HUES6 (cell line): ENCODE results near the gene CCL28.
"Not testable (repeated sequence)": the region's sequence is repeated elsewhere in the genome, so short reads cannot be mapped to it uniquely, and the experiment has no call there.

Experiments used
- H3K27ac ChIP-seq: 2 replicates; pipeline ENCODE4 v1.7.0; 2013; ENCODE audit warnings: low read depth, mild to moderate bottlenecking, low read length, inconsistent platforms
- H3K27me3 ChIP-seq: 2 replicates; pipeline ENCODE4 v1.6.1; 2013; ENCODE audit warnings: low read length; ENCODE audit not compliant: control insufficient read depth, insufficient read depth
- H3K36me3 ChIP-seq: 2 replicates; pipeline ENCODE4 v1.6.1; 2013; ENCODE audit warnings: low read length; ENCODE audit not compliant: control insufficient read depth, insufficient read depth
- H3K4me1 ChIP-seq: 2 replicates; pipeline ENCODE4 v1.6.1; 2013; ENCODE audit warnings: low read length; ENCODE audit not compliant: control insufficient read depth, insufficient read depth
- H3K4me3 ChIP-seq: 2 replicates; pipeline ENCODE4 v1.5.1; 2013; ENCODE audit warnings: low read depth, low read length
- H3K9ac ChIP-seq: one replicate; pipeline ENCODE4 v1.6.1; 2013; ENCODE audit warnings: mild to moderate bottlenecking, low read length
- H3K9me3 ChIP-seq: 2 replicates; pipeline ENCODE4 v1.6.1; 2013; ENCODE audit warnings: low read depth, low read length; ENCODE audit not compliant: control insufficient read depth, insufficient read depth

Gene CCL28

DNA sequence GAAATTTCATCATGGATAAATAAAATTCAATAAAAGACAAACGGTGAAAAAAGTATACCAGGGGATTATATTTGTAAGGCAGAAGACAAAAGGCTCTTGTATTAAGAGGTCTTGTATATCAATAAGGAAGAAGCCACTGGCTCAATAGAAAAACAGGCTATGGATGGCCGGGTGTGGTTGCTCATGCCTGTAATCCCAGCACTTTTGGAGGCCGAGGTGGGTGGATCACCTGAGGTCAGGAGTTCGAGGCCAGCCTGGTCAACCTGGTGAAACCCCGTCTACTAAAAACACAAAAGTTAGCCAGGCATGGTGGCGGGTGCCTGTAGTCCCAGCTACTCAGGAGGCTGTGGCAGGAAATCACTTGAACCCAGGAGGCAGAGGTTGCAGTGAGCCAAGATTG, 10.9 kb upstream of the CCL28 start:
- H3K36me3 ChIP-seq, H3K9ac ChIP-seq, H3K4me3 ChIP-seq, H3K9me3 ChIP-seq, H3K27me3 ChIP-seq, H3K4me1 ChIP-seq, H3K27ac ChIP-seq: not testable (repeated sequence)

DNA sequence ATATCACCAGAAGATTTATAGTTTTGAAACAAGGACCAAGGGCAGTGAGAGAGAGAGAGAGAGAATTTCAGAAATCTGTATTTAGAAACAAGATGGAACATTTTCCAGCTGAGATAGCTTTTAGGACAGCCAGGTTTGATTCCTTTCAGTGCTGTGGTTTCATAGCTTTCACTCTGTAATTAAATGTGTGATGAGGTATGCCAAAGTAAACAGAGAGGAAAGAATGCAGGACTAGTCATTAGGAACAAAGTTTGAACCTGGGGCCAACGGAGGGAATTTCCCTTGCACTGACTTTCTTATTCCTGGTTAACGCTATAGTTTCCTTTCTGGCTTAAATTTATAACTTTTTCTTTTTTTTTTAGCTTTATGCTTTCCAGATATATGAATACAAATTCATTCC, 10.0 kb upstream of the CCL28 start:
- H3K9me3 ChIP-seq: peaks cover 4% of the 10 kb centered on the region; the same call in 1 of the 2 replicates
- no peaks in the 10 kb centered on the region; the same call in 1 of the 2 replicates for H3K4me1 ChIP-seq
- no peak overlapping the region for H3K27ac ChIP-seq
- no peaks in the 10 kb centered on the region for H3K27me3 ChIP-seq
- no peaks in the 10 kb centered on the region for H3K36me3 ChIP-seq
- H3K4me3 ChIP-seq: no peak overlapping the region
- H3K9ac ChIP-seq: no peak overlapping the region

DNA sequence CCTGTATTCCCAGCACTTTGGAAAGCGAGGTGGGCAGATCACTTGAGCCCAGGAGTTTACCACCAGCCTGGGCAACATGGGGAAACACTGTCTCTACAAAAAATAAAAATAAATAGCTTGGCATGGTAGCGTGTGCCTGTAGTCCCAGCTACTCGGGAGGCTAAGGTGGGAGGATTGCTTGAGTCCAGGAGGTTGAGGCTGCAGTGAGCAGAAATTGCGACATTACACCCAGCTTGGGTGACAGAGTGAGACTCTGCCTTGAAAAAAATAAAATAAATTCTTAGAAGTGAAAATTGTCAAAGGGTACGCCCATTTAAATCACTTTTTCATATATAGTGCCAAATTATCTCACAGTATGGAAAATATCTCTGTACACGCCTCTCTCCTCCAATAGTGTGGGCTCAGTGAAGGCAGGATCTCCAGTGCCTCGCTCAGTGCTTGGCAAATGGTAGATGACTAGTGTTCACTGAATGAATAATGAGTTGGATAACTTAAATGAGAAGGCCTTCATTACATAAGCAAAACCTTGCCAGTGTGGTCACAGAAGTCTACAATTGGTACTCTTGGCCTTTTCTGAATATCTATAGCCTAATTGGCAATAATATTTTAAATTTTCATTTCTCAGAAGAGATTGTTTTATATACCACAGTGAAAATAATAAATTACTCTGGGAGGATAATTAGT, 9.4 kb upstream of the CCL28 start:
- Histone ChIP-seq H3K4me1 (no peaks in the 10 kb centered on the region; the same call in 1 of the 2 replicates), H3K36me3 (no peaks in the 10 kb centered on the region), H3K9me3 (no peaks in the 10 kb centered on the region), H3K4me3 (no peak overlapping the region), H3K27ac (no peak overlapping the region), H3K9ac (no peak overlapping the region), H3K27me3 (no peaks in the 10 kb centered on the region)

DNA sequence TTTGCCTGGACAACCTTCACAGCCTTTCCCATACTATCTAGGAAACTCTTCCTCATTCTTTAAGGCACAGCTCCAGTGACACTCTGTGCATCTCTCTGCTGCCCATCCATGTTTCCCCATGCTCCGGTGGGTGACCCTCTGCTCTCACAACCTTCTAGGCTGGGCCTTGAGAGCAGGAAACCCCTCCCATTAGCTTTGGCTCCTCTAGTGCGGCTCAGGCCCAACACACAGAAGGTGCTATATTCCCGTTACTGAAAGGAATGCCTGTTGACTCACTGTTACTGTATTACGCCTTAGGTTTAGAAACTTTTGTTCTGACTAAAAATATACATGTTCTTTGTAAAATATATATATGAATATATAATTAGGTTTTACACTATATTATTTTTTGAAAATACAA, 8.1 kb upstream of the CCL28 start:
- H3K4me1 ChIP-seq: no peaks in the 10 kb centered on the region; the same call in 1 of the 2 replicates
- H3K9me3 ChIP-seq: no peaks in the 10 kb centered on the region
- no peaks in the 10 kb centered on the region for H3K36me3 ChIP-seq
- no peak overlapping the region for H3K27ac ChIP-seq
- no peaks in the 10 kb centered on the region for H3K27me3 ChIP-seq
- H3K9ac ChIP-seq: no peak overlapping the region
- no peak overlapping the region for H3K4me3 ChIP-seq

DNA sequence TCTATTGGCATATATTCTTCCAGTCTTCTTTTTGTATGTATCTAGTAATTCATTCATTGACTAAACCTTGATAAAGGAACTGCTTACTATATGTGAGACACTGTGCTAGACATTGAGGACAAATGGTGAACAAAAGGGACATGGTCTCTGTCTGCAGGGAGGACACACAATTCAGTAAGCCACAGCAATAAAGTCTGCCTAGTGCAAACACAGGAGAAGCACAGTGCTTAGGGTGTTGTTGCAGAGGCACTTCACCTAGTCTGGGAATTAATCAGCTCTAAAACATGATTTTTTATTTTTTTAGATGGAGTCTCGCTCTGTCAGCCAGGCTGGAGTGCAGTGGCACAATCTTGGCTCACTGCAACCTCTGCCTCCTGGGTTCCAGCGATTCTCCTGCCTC, 6.4 kb upstream of the CCL28 start:
- H3K4me3 ChIP-seq: no peak overlapping the region
- no peaks in the 10 kb centered on the region for H3K9me3 ChIP-seq
- H3K4me1 ChIP-seq: no peaks in the 10 kb centered on the region; the same call in 1 of the 2 replicates
- H3K27me3 ChIP-seq: no peaks in the 10 kb centered on the region
- no peaks in the 10 kb centered on the region for H3K36me3 ChIP-seq
- H3K27ac ChIP-seq: no peak overlapping the region
- H3K9ac ChIP-seq: no peak overlapping the region

DNA sequence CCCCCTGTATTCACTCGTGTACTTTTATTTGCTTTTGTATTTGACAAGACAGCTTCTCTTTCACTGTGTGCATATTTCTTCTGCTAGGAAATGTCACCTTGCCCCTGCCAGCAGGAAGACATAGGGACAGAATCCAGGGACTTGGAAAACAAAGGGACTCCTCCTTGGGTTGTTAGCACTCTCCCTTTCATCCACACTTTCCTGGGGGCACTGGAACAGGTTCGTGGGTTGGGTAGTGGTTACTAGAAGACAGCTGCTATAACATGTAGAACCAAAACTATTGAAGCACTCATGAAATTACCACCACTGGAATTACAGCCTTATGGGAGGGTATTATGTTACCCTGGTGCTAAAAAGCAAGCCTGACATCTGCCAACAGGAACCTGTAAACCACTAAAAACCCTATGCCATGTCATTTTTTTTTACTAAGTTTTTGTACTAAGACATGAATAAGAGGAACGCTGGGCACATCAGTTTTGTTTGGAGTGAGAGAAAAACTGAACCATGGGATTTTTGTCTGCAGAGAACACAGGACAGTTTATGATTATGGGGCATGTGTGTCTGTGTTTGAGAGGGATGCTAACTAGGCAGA, 4.7 kb upstream of the CCL28 start:
- H3K9ac ChIP-seq: no peak overlapping the region
- no peaks in the 10 kb centered on the region for H3K27me3 ChIP-seq
- H3K9me3 ChIP-seq: no peaks in the 10 kb centered on the region
- H3K4me3 ChIP-seq: no peak overlapping the region
- H3K4me1 ChIP-seq: no peaks in the 10 kb centered on the region; the same call in 1 of the 2 replicates
- H3K27ac ChIP-seq: no peak overlapping the region
- H3K36me3 ChIP-seq: no peaks in the 10 kb centered on the region

DNA sequence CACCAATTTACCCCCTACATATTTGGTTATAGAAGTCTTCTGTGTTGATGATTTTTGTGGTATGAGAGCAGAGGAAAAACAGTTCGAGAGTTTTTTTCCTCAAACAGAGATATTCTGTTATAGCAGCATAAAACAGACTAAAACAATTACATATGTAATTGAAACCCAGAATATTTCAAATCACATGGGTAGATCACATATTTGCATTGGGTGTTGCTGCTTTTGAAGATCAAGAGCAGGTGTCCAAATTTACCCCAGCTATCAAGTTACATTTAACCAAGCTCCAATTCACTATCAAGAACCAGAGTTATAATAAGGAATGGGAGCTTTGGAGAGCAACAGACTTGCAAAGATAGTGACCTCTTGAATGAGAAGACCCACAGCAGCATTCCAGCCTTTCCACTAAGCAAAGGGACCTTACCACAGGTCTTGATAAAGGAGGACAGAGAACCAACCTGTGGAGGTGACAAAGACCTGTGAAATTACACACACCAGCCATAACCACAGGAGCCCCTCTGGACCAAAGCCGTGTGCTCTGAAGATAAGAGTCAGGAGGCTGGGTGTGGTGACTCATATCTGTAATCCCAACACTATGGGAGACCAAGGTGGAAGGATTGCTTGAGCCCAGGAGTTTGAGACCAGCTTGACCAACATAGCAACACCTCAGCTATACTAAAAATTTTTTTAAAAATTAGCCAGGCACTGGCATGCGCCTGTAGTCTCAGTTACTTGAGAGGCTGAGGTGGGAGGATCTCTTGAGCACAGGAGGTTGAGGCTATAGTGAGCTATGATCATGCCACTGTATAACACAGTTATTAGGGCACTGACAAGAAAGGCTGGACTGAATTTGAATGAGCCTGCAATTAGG, 4.0 kb upstream of the CCL28 start:
- Histone ChIP-seq H3K27ac (no peak overlapping the region), H3K27me3 (no peaks in the 10 kb centered on the region), H3K36me3 (no peaks in the 10 kb centered on the region), H3K4me3 (no peak overlapping the region), H3K9ac (no peak overlapping the region), H3K4me1 (no peaks in the 10 kb centered on the region; the same call in 1 of the 2 replicates), H3K9me3 (no peaks in the 10 kb centered on the region)

DNA sequence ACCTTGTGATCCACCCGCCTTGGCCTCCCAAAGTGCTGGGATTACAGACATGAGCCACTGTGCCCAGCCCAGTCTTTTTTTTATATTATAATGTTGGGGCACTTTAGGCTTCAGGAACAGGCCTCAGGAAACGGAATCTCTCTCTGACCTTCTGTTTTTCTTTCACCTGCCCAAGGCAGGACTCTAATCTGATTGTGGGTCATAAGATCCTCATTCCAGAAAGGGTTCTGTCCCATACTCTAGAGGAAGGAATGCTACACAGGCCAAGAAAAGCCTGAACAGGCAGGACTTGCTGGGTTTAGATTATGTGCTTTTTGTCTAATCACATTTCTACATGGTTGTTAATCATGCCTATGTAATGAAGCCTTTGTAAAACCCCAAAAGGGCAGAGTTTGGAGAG, 1.8 kb upstream of the CCL28 start:
- H3K36me3 ChIP-seq: no peaks in the 10 kb centered on the region
- H3K9ac ChIP-seq: no peak overlapping the region
- no peak overlapping the region for H3K4me3 ChIP-seq
- H3K27me3 ChIP-seq: no peaks in the 10 kb centered on the region
- H3K4me1 ChIP-seq: no peaks in the 10 kb centered on the region
- no peaks in the 10 kb centered on the region for H3K9me3 ChIP-seq
- no peak overlapping the region for H3K27ac ChIP-seq

DNA sequence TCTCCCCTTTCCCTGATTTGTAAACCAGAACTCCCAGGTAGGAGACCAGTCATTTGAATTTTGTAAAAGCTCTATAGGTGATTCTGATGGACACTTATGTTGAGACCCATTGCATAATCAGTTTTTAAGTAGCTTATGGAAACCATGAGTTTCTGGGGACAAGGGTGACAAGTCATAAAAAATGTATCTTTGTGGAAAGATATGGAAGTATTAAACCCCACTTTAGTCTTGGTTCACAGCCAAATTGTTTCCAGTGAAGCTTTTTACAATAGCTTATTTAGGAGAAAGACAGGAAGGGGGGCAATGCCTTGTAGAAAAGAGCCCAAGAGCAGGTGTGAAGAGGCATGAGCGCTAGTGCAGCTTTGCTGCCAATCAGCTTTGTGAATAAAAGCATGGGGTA, 453 bp upstream of the CCL28 start:
- Histone ChIP-seq H3K9me3 (no peaks in the 10 kb centered on the region), H3K4me1 (no peaks in the 10 kb centered on the region), H3K27me3 (no peaks in the 10 kb centered on the region), H3K4me3 (no peak overlapping the region), H3K36me3 (no peaks in the 10 kb centered on the region), H3K27ac (no peak overlapping the region), H3K9ac (no peak overlapping the region)

DNA sequence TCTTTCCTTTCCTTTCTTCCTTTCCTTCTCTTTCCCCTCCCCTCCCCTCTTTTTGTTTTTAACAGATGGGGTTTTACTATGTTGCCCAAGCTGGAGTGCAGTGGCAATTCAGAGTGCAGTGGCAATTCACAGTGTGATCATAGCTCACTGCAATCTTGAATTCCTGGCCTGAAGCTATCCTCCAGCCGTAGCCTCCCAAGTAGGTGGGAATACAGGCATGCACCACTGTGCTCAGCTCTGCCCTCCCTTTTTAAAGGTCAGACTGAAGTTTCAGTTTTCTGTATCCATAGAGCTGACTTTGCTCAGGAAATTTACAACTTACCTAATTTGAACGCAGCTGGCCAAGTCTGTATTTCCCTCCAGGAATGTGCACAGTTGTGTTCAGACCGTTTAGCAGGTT, 696 bp downstream of the CCL28 start:
- no peak overlapping the region for H3K4me3 ChIP-seq
- no peaks in the 10 kb centered on the region for H3K27me3 ChIP-seq
- no peaks in the 10 kb centered on the region for H3K36me3 ChIP-seq
- H3K27ac ChIP-seq: no peak overlapping the region
- H3K4me1 ChIP-seq: no peaks in the 10 kb centered on the region
- H3K9ac ChIP-seq: no peak overlapping the region
- no peaks in the 10 kb centered on the region for H3K9me3 ChIP-seq

DNA sequence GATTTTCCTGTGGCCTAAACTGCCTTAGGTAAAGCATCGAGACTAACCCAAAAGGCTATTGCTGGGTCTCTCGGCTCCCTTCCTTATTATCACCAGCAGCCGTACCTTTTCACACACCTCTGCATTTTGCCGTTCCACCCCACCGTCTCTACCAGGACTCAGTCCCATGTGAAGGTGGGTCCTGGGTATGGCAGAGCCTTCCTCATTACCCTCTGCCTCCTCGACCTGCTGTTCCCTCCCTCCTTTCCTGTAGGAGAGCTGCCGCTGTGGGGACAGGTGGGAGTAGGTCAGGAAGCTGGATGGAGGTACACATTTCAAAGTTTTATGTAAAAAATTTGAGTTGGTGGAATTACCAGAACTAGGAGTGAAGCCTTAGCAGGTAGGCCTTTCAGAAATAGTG, 1.8 kb downstream of the CCL28 start:
- H3K9me3 ChIP-seq: no peaks in the 10 kb centered on the region
- H3K4me1 ChIP-seq: no peaks in the 10 kb centered on the region
- H3K36me3 ChIP-seq: no peaks in the 10 kb centered on the region
- no peaks in the 10 kb centered on the region for H3K27me3 ChIP-seq
- H3K4me3 ChIP-seq: no peak overlapping the region
- no peak overlapping the region for H3K9ac ChIP-seq
- no peak overlapping the region for H3K27ac ChIP-seq
